ENCODE measurements around the gene PDIA5. TPM values are rescaled to one million over a fixed set of nuclear protein-coding genes. Genes with fewer than 3 reads are reported as not detected.

PDIA5 gene
- total RNA-seq, 2 donors from 2014 or later = 57.5 to 68.3 TPM

GRCh38 chr3:123047062-123047319 lies 19.8 kb upstream of the PDIA5 start:
- no peak overlapping the region for H3K9ac ChIP-seq (ENCODE audit: extremely low read depth, low read length, poor library complexity, severe bottlenecking)
- no peaks in the 10 kb centered on the region for H3K27me3 ChIP-seq (ENCODE audit: control insufficient read depth, insufficient read depth, low read length, poor library complexity, severe bottlenecking)
- Mint-ChIP-seq H3K4me1 (peaks cover 23% of the 10 kb centered on the region), H3K27ac (no peak overlapping the region), H3K36me3 (ENCODE audit: low read depth) (no peaks in the 10 kb centered on the region), H3K9me3 (no peaks in the 10 kb centered on the region), H3K4me3 (no peak overlapping the region), H3K27me3 (ENCODE audit: insufficient read depth) (no peaks in the 10 kb centered on the region)
- WGBS, 2 experiments (ENCODE audit: insufficient coverage in 1 of 2, insufficient read length in 1 of 2) = 89 to 93% methylated on average over 2 to 3 of the region's 3 CpGs
- no peaks in the 10 kb centered on the region for H3K4me1 ChIP-seq (ENCODE audit: control insufficient read depth, insufficient read depth, low read length)
- no peaks in the 10 kb centered on the region for H3K36me3 ChIP-seq (ENCODE audit: control insufficient read depth, insufficient read depth, low read length)
- no peak for TF ChIP-seq CTCF (conservative IDR thresholded peaks at IDR 0.05)
- no peak for DNase-seq
- no peak overlapping the region for H3K27ac ChIP-seq (ENCODE audit: low read depth, low read length)
- no peaks in the 10 kb centered on the region for H3K9me3 ChIP-seq (ENCODE audit: control insufficient read depth, low read length)
- H3K4me3 ChIP-seq (ENCODE audit: low read length) = no peak overlapping the region

GRCh38 chr3:123048480-123049237 lies 18.2 kb upstream of the PDIA5 start:
- no peak for DNase-seq
- no peak overlapping the region for H3K4me3 Mint-ChIP-seq
- peaks cover 2% of the 10 kb centered on the region for H3K27me3 Mint-ChIP-seq (ENCODE audit: insufficient read depth)
- Histone ChIP-seq H3K27ac (ENCODE audit: low read depth, low read length) (no peak overlapping the region), H3K36me3 (ENCODE audit: control insufficient read depth, insufficient read depth, low read length) (no peaks in the 10 kb centered on the region), H3K4me1 (ENCODE audit: control insufficient read depth, insufficient read depth, low read length) (peaks cover 3% of the 10 kb centered on the region), H3K27me3 (ENCODE audit: control insufficient read depth, insufficient read depth, low read length, poor library complexity, severe bottlenecking) (no peaks in the 10 kb centered on the region), H3K9ac (ENCODE audit: extremely low read depth, low read length, poor library complexity, severe bottlenecking) (no peak overlapping the region), H3K9me3 (ENCODE audit: control insufficient read depth, low read length) (no peaks in the 10 kb centered on the region), H3K4me3 (ENCODE audit: low read length) (no peak overlapping the region)
- no peak for TF ChIP-seq CTCF (conservative IDR thresholded peaks at IDR 0.05)
- peaks cover 21% of the 10 kb centered on the region for H3K4me1 Mint-ChIP-seq
- H3K36me3 Mint-ChIP-seq (ENCODE audit: low read depth) = no peaks in the 10 kb centered on the region
- H3K27ac Mint-ChIP-seq = no peak overlapping the region
- no peaks in the 10 kb centered on the region for H3K9me3 Mint-ChIP-seq
- WGBS, 2 experiments (ENCODE audit: insufficient coverage in 1 of 2, insufficient read length in 1 of 2) = 81 to 85% methylated on average over 9 to 13 of the region's 13 CpGs

GRCh38 chr3:123050666-123051065 lies 16.2 kb upstream of the PDIA5 start:
- Histone ChIP-seq H3K4me3 (ENCODE audit: low read length) (no peak overlapping the region), H3K9ac (ENCODE audit: extremely low read depth, low read length, poor library complexity, severe bottlenecking) (no peak overlapping the region), H3K27ac (ENCODE audit: low read depth, low read length) (no peak overlapping the region), H3K9me3 (ENCODE audit: control insufficient read depth, low read length) (no peaks in the 10 kb centered on the region), H3K27me3 (ENCODE audit: control insufficient read depth, insufficient read depth, low read length, poor library complexity, severe bottlenecking) (no peaks in the 10 kb centered on the region), H3K4me1 (ENCODE audit: control insufficient read depth, insufficient read depth, low read length) (peaks cover 3% of the 10 kb centered on the region), H3K36me3 (ENCODE audit: control insufficient read depth, insufficient read depth, low read length) (no peaks in the 10 kb centered on the region)
- no peak for DNase-seq
- H3K27me3 Mint-ChIP-seq (ENCODE audit: insufficient read depth) = peaks cover 2% of the 10 kb centered on the region
- H3K4me1 Mint-ChIP-seq = peaks cover 12% of the 10 kb centered on the region
- no peak overlapping the region for H3K27ac Mint-ChIP-seq
- no peaks in the 10 kb centered on the region for H3K36me3 Mint-ChIP-seq (ENCODE audit: low read depth)
- no peak for TF ChIP-seq CTCF (conservative IDR thresholded peaks at IDR 0.05)
- H3K9me3 Mint-ChIP-seq = no peaks in the 10 kb centered on the region
- WGBS, 2 experiments (ENCODE audit: insufficient coverage in 1 of 2, insufficient read length in 1 of 2) = 87 to 100% methylated on average over 1 to 2 of the region's 2 CpGs
- H3K4me3 Mint-ChIP-seq = no peak overlapping the region
